SU-DHL-6 (cell line): Measurements from ENCODE around the gene RPL23.

Experiments used
- H2AFZ ChIP-seq: fragments of 200-600 bp; sonication (generic); 2 replicates; pipeline ENCODE4 v1.6.1; 2014; ENCODE audit warnings: low read depth, mild to moderate bottlenecking, moderate library complexity, mixed read lengths, antibody characterized with exemption, low read length; ENCODE audit not compliant: severe bottlenecking
- H3F3A ChIP-seq: fragments of 200-600 bp; shearing (Covaris generic); 2 replicates; pipeline ENCODE4 v1.6.0; 2016; ENCODE audit warnings: antibody characterized with exemption, mild to moderate bottlenecking; ENCODE audit not compliant: insufficient read depth
- H3K27ac ChIP-seq: fragments of 200-600 bp; sonication (generic); 2 replicates; pipeline ENCODE4 v1.5.1; 2016; ENCODE audit warnings: low read depth, mild to moderate bottlenecking, low read length, moderate library complexity, mixed read lengths
- H3K27me3 ChIP-seq: fragments of 200-600 bp; sonication (generic), shearing (Covaris generic); 2 replicates; pipeline ENCODE4 v1.6.0; 2014; ENCODE audit warnings: mild to moderate bottlenecking, low read length
- H3K36me3 ChIP-seq: fragments of 200-600 bp; sonication (generic); 2 replicates; pipeline ENCODE4 v1.6.1; 2014; ENCODE audit warnings: mild to moderate bottlenecking, low read length, mixed read lengths
- H3K4me2 ChIP-seq: fragments of 300-600, 200-600 bp; shearing (Covaris generic), sonication (generic); 2 replicates; pipeline ENCODE4 v1.6.0; 2014; ENCODE audit warnings: low read length, low read depth, mild to moderate bottlenecking; ENCODE audit not compliant: poor library complexity, severe bottlenecking
- H3K4me3 ChIP-seq: fragments of 200-600 bp; sonication (generic); 2 replicates; pipeline ENCODE4 v1.5.1; 2014; ENCODE audit warnings: antibody characterized with exemption, low read length, mild to moderate bottlenecking, mixed read lengths; ENCODE audit not compliant: insufficient read depth, poor library complexity, severe bottlenecking
- H3K79me2 ChIP-seq: fragments of 200-600 bp; sonication (generic); 2 replicates; pipeline ENCODE4 v1.6.1; 2014; ENCODE audit warnings: mild to moderate bottlenecking, low read length, moderate library complexity; ENCODE audit not compliant: insufficient read depth
- H3K9ac ChIP-seq: fragments of 200-600 bp; sonication (generic); 2 replicates; pipeline ENCODE4 v1.7.0; 2014; ENCODE audit warnings: mild to moderate bottlenecking, low read length
- H3K9me2 ChIP-seq: fragments of 200-600 bp; sonication (generic); replicated peaks from 2 replicates; pipeline ENCODE4 v1.6.1; 2014; ENCODE audit warnings: low read length; ENCODE audit not compliant: insufficient read depth
- H3K9me3 ChIP-seq: fragments of 200-600 bp; sonication (generic); 2 replicates; pipeline ENCODE4 v1.6.1; 2014; ENCODE audit warnings: low read length, mixed read lengths; ENCODE audit not compliant: insufficient read depth
- H4K20me1 ChIP-seq: fragments of 200-600 bp; sonication (generic); 2 replicates; pipeline ENCODE4 v1.6.1; 2014; ENCODE audit warnings: low read depth, mild to moderate bottlenecking, antibody characterized with exemption, low read length, moderate library complexity, mixed read lengths
- CTCF ChIP-seq: fragments of 200-600 bp; sonication (generic); IDR thresholded peaks from one replicate; pipeline ENCODE4 v1.5.1; 2017; ENCODE audit warnings: antibody characterized with exemption, mild to moderate bottlenecking, low read length, moderate library complexity; ENCODE audit not compliant: insufficient read depth, poor library complexity, severe bottlenecking
- EZH2phosphoT487 ChIP-seq: fragments of 200-600 bp; sonication (generic), shearing (Covaris generic); conservative IDR thresholded peaks from 2 replicates; pipeline ENCODE4 v1.6.1; 2018; ENCODE audit warnings: mild to moderate bottlenecking, antibody characterized with exemption, low read length, moderate library complexity, mixed read lengths

The RPL23 gene

GRCh38 chr17:38848939-38849605 lies 4.4 kb downstream of the RPL23 start:
- no peaks in the 10 kb centered on the region for H3K9me2 ChIP-seq
- no peaks in the 10 kb centered on the region for H3K27me3 ChIP-seq
- no peak for TF ChIP-seq CTCF
- TF ChIP-seq EZH2phosphoT487: no peak
- H2AFZ ChIP-seq: no peak overlapping the region
- H3K4me3 ChIP-seq: no peak overlapping the region
- no peak overlapping the region for H3K9ac ChIP-seq
- H3K4me2 ChIP-seq: no peak overlapping the region
- H3F3A ChIP-seq: peaks cover 80% of the 10 kb centered on the region
- no peak overlapping the region for H3K27ac ChIP-seq
- no peaks in the 10 kb centered on the region for H3K9me3 ChIP-seq
- peaks cover 34% of the 10 kb centered on the region for H3K79me2 ChIP-seq
- H3K36me3 ChIP-seq: peaks cover 43% of the 10 kb centered on the region
- peaks cover 22% of the 10 kb centered on the region; the same call in 1 of the 2 replicates for H4K20me1 ChIP-seq

GRCh38 chr17:38848557-38848891 lies 5.0 kb downstream of the RPL23 start:
- H3K36me3 ChIP-seq: peaks cover 43% of the 10 kb centered on the region
- H3K4me2 ChIP-seq: no peak overlapping the region
- H4K20me1 ChIP-seq: peaks cover 22% of the 10 kb centered on the region; the same call in 1 of the 2 replicates
- H3K27me3 ChIP-seq: no peaks in the 10 kb centered on the region
- H3K9ac ChIP-seq: no peak overlapping the region
- H3K9me3 ChIP-seq: no peaks in the 10 kb centered on the region
- H3K27ac ChIP-seq: no peak overlapping the region
- peaks cover 34% of the 10 kb centered on the region for H3K79me2 ChIP-seq
- no peak overlapping the region for H2AFZ ChIP-seq
- TF ChIP-seq EZH2phosphoT487: no peak
- no peak for TF ChIP-seq CTCF
- no peak overlapping the region for H3K4me3 ChIP-seq
- no peaks in the 10 kb centered on the region for H3K9me2 ChIP-seq
- peaks cover 76% of the 10 kb centered on the region for H3F3A ChIP-seq

GRCh38 chr17:38844261-38844757 lies 9.2 kb downstream of the RPL23 start:
- no peak overlapping the region for H3K4me2 ChIP-seq
- H3K27ac ChIP-seq: no peak overlapping the region
- no peak overlapping the region for H2AFZ ChIP-seq
- peaks cover 35% of the 10 kb centered on the region for H3F3A ChIP-seq
- peaks cover 8% of the 10 kb centered on the region for H3K36me3 ChIP-seq
- no peak overlapping the region for H3K4me3 ChIP-seq
- H3K79me2 ChIP-seq: no peaks in the 10 kb centered on the region
- H3K9me3 ChIP-seq: no peaks in the 10 kb centered on the region
- H3K9ac ChIP-seq: no peak overlapping the region
- H3K9me2 ChIP-seq: no peaks in the 10 kb centered on the region
- peaks cover 6% of the 10 kb centered on the region; the same call in 1 of the 2 replicates for H4K20me1 ChIP-seq
- H3K27me3 ChIP-seq: no peaks in the 10 kb centered on the region
- TF ChIP-seq CTCF (no peak), EZH2phosphoT487 (no peak)
